ENCODE results near the gene DNAJC6.

DNA sequence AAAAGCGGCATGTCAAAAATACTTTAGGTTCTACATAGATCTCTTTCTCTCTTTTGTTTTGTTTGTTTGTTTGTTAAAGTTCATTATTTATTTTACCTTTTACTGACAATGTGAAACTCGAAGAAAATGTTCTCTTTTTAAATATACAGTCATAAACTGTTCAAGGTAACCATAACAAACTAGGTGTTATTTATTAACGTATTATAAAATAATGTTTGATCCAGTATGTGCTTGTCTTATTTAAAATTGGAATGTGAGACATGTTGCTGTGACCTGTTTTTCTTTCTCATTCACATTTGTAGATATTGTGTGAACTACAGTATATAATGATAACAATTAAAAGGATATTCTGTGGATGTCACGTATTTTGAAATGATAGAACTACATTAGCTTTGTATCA is 105.2 kb downstream of the DNAJC6 start:
- TF ChIP-seq POLR2A (IDR thresholded peaks at IDR 0.05; ENCODE audit: low read depth, low read length) (no peak), TAF1 (IDR thresholded peaks at IDR 0.05; ENCODE audit: borderline replicate concordance, low read depth, low read length) (no peak)
